Retinal pigment epithelial cell (primary cell): ENCODE data around the gene WDR27.

ENCODE experiments used
- DNase-seq: peaks from one replicate; pipeline ENCODE4 v3.0.0-alpha.2; 2010; ENCODE audit warnings: low read depth
- H3K4me3 ChIP-seq: 2 replicates; pipeline ENCODE4 v1.5.1; 2011; ENCODE audit warnings: mild to moderate bottlenecking, low read length, control low read depth, moderate library complexity
- CTCF ChIP-seq: conservative IDR thresholded peaks from 2 replicates; pipeline ENCODE4 v1.5.1; 2011; ENCODE audit warnings: low read depth, low read length, control low read depth, inconsistent platforms

Gene WDR27

GRCh38 chr6:169666441-169666840 is 35.4 kb downstream of the WDR27 start:
- TF ChIP-seq CTCF = no peak
- H3K4me3 ChIP-seq = no peak overlapping the region
- DNase-seq = no peak

GRCh38 chr6:169665289-169665688 is 36.5 kb downstream of the WDR27 start:
- no peak for TF ChIP-seq CTCF
- no peak overlapping the region for H3K4me3 ChIP-seq
- DNase-seq = no peak

- no peak for TF ChIP-seq CTCF
- H3K4me3 ChIP-seq = no peak overlapping the region
- DNase-seq = no peak
Measured at GRCh38 chr6:169664227-169664626, 37.6 kb downstream of the WDR27 start.

- no peak for DNase-seq
- no peak overlapping the region for H3K4me3 ChIP-seq
Measured at GRCh38 chr6:169663468-169663867, 38.4 kb downstream of the WDR27 start.

GRCh38 chr6:169661391-169661756 is 40.5 kb downstream of the WDR27 start:
- no peak for DNase-seq
- no peak for TF ChIP-seq CTCF

More at GRCh38 chr6:169663468-169663867, 38.4 kb downstream of the WDR27 start:
- TF ChIP-seq CTCF = no peak

GRCh38 chr6:169660751-169661390 is 41.0 kb downstream of the WDR27 start:
- TF ChIP-seq CTCF = no peak
- no peak for DNase-seq
- H3K4me3 ChIP-seq = no peak overlapping the region

More at GRCh38 chr6:169661391-169661756, 40.5 kb downstream of the WDR27 start:
- H3K4me3 ChIP-seq = no peak overlapping the region

GRCh38 chr6:169659820-169660610 is 41.8 kb downstream of the WDR27 start:
- no peak for TF ChIP-seq CTCF
- no peak overlapping the region for H3K4me3 ChIP-seq
- DNase-seq = no peak
